K562 (cell line): ENCODE data around the gene FMOD. TPM values are rescaled to one million over a fixed set of nuclear protein-coding genes. Genes with fewer than 3 reads are reported as not detected.

Experiments
- BHLHE40 ChIP-seq: IDR thresholded peaks from 2 replicates; pipeline ENCODE4 v1.6.1; 2011; ENCODE audit warnings: low read length, improper control_type of control experiment
- BRF1 ChIP-seq: IDR thresholded peaks from 3 replicates; pipeline ENCODE4 v1.6.1; 2011; ENCODE audit warnings: borderline replicate concordance, mild to moderate bottlenecking; ENCODE audit not compliant: insufficient read length; ENCODE audit errors: extremely low read depth
- FOXK1 ChIP-seq: sonication (generic); formaldehyde crosslinking; IDR thresholded peaks from 2 replicates; pipeline ENCODE4 v1.8.0; 2022; ENCODE audit warnings: missing genetic modification reagents, mild to moderate bottlenecking, borderline replicate concordance
- GABPB2 ChIP-seq: fragments of 250-450 bp; sonication (Bioruptor Pico); conservative IDR thresholded peaks from 2 replicates; pipeline ENCODE4 v1.5.1; 2021; ENCODE audit warnings: mild to moderate bottlenecking
- HMGN3 ChIP-seq: IDR thresholded peaks from 2 replicates; pipeline ENCODE4 v1.6.1; 2011; ENCODE audit warnings: borderline replicate concordance, low read depth, mild to moderate bottlenecking, mixed read lengths, low read length; ENCODE audit not compliant: insufficient read length; ENCODE audit errors: extremely low read depth
- IRF1 ChIP-seq: sonication (generic); formaldehyde crosslinking; IDR thresholded peaks from 2 replicates; pipeline ENCODE4 v1.8.0; 2022; ENCODE audit warnings: missing genetic modification reagents, mild to moderate bottlenecking, borderline replicate concordance
- MLX ChIP-seq, 2 experiments: fragments of 450-650 bp in 1 of 2; sonication (generic) in 1 of 2; formaldehyde crosslinking; conservative IDR thresholded peaks; 2 replicates each; pipeline versions ENCODE4 v1.4.0 to v1.8.1; 2020 to 2022; ENCODE audit warnings: mild to moderate bottlenecking in 1 of 2, missing genetic modification reagents in 1 of 2
- NFE2 ChIP-seq: IDR thresholded peaks from 2 replicates; pipeline ENCODE4 v1.6.1; 2014; ENCODE audit warnings: antibody characterized with exemption, low read depth
- PHTF2 ChIP-seq: fragments of 250-450 bp; sonication (Bioruptor Pico); IDR thresholded peaks from 2 replicates; pipeline ENCODE4 v1.5.0; 2021; ENCODE audit warnings: mild to moderate bottlenecking
- POLR2AphosphoS5 ChIP-seq: IDR thresholded peaks from 2 replicates; pipeline ENCODE4 v1.6.1; 2011; ENCODE audit warnings: mild to moderate bottlenecking, low read depth, low read length, moderate library complexity; ENCODE audit not compliant: control insufficient read depth, insufficient read depth
- RBM25 ChIP-seq: fragments of 200-400 bp; formaldehyde crosslinking; IDR thresholded peaks from 2 replicates; pipeline ENCODE4 v1.6.1; 2018; ENCODE audit warnings: low read length, low read depth, moderate library complexity; ENCODE audit not compliant: severe bottlenecking
- SREBF2 ChIP-seq: sonication (generic); formaldehyde crosslinking; IDR thresholded peaks from 2 replicates; pipeline ENCODE4 v1.4.0; 2020; ENCODE audit warnings: mild to moderate bottlenecking, missing genetic modification reagents
- TCF15 ChIP-seq: fragments of 250-450 bp; sonication (Bioruptor Pico); IDR thresholded peaks from 2 replicates; pipeline ENCODE4 v1.8.0; 2022; ENCODE audit warnings: moderate library complexity, mild to moderate bottlenecking, inconsistent platforms
- THRB ChIP-seq: fragments of 450-650 bp; formaldehyde crosslinking; conservative IDR thresholded peaks from 2 replicates; pipeline ENCODE4 v1.4.0; 2022; ENCODE audit warnings: mild to moderate bottlenecking, missing genetic modification characterization
- TRIM24 ChIP-seq, 2 experiments: fragments of 450-650 bp; IDR thresholded peaks; 2 replicates each; pipeline ENCODE4 v1.6.1; 2016
- UBTF ChIP-seq, 2 experiments: IDR thresholded peaks; 2 replicates each; pipeline ENCODE4 v1.6.1; 2012; ENCODE audit warnings: improper control_type of control experiment in 2 of 2, low read depth in 2 of 2, low read length in 2 of 2, borderline replicate concordance in 1 of 2
- ZFX ChIP-seq: sonication (generic); formaldehyde crosslinking; IDR thresholded peaks from 2 replicates; pipeline ENCODE4 v1.8.0; 2022; ENCODE audit warnings: mild to moderate bottlenecking, missing genetic modification reagents, moderate library complexity
- ZNF175 ChIP-seq: fragments of 200-800 bp; sonication (Bioruptor generic); IDR thresholded peaks from 2 replicates; pipeline ENCODE4 v1.6.1; 2016; ENCODE audit warnings: low read depth, mild to moderate bottlenecking, missing genetic modification characterization, missing compliant biosample characterization
- ZNF224 ChIP-seq: sonication (generic); formaldehyde crosslinking; IDR thresholded peaks from 2 replicates; pipeline ENCODE4 v1.8.0; 2022; ENCODE audit warnings: mild to moderate bottlenecking, missing genetic modification reagents
- ZNF830 ChIP-seq: fragments of 250-450 bp; sonication (Bioruptor Pico); IDR thresholded peaks from 2 replicates; pipeline ENCODE4 v1.5.0; 2021; ENCODE audit warnings: mild to moderate bottlenecking
- polyA plus RNA-seq, 8 experiments: library from polyadenylated mRNA; depleted of rRNA in 4 of 8; stranded (reverse) in 5 of 8; unstranded in 3 of 8; fragments of >200 nt; fragmentation: Nextera tagmentation in 2 of 8; fragmentation: Illumina TruSeq in 1 of 8; extraction: Ambion mirVana in 2 of 8; extraction: Trizol in 1 of 8; gene quantifications; 2 replicates each; pipeline versions ENCODE4 v1.2.1 to v1.2.3, GENCODE V29; 2011 to 2014; ENCODE audit warnings: inconsistent platforms in 1 of 8, missing spikeins in 1 of 8
- total RNA-seq, 7 experiments: library from RNA; depleted of rRNA in 6 of 7; stranded (reverse); fragments of >200 nt in 6 of 7; fragmentation: Illumina TruSeq in 2 of 7; extraction: Trizol in 2 of 7; gene quantifications; 2 replicates each; pipeline versions ENCODE4 v1.2.1 to v1.2.3, GENCODE V29; 2011 to 2021; ENCODE audit warnings: low replicate concordance in 1 of 7

The FMOD gene
- total and polyA plus RNA-seq, 9 of the 15 experiments (the other 6 are each of a cell fraction or from before 2014, with no cell fraction given), result 0.03 to 0.13 (median 0.03) TPM; not detected in 6

- peak; percentile 41; the same call in 1 of the 2 replicates for TF ChIP-seq IRF1 (CRISPR knock-in tag)
- TF ChIP-seq ZNF830 (CRISPR knock-in tag), result 0 out of 2 replicates have a peak, but pooled peaks have one; percentile 4
- TF ChIP-seq BRF1, result no peak
- no peak for TF ChIP-seq BHLHE40
- peak; percentile 88 for TF ChIP-seq ZFX
- no peak; the same call in 1 of the 2 replicates for TF ChIP-seq NFE2
- no peak for TF ChIP-seq GABPB2 (CRISPR knock-in tag)
- TF ChIP-seq MLX (CRISPR knock-in tag; conservative IDR thresholded peaks at IDR 0.05), result 0 out of 4 replicates have a peak, but pooled peaks of 1 of the 2 experiments have one; percentile 77
- TF ChIP-seq FOXK1, result peak; percentile 93; the same call in 1 of the 2 replicates
- TF ChIP-seq THRB, result 0 out of 2 replicates have a peak, but pooled peaks have one; percentile 49
- TF ChIP-seq TCF15, result 0 out of 2 replicates have a peak, but pooled peaks have one; percentile 2
- peak; percentile 70 for TF ChIP-seq RBM25
- TF ChIP-seq POLR2AphosphoS5, result peak; percentile 76
- 0 out of 2 replicates have a peak, but pooled peaks have one; percentile 23 for TF ChIP-seq PHTF2 (CRISPR knock-in tag)
- 0 out of 2 replicates have a peak, but pooled peaks have one; percentile 63 for TF ChIP-seq ZNF175 (CRISPR knock-in tag)
- TF ChIP-seq UBTF (IDR thresholded peaks at IDR 0.05; ENCODE audit: borderline replicate concordance in 1 of 2, low read depth in 2 of 2, low read length in 2 of 2), result peak in 1 of 2 experiments; percentile 7; a peak in 2 of 4 replicates
- TF ChIP-seq SREBF2 (CRISPR knock-in tag), result no peak
- 0 out of 2 replicates have a peak, but pooled peaks have one; percentile 74 for TF ChIP-seq ZNF224 (CRISPR knock-in tag)
- peak in 1 of 2 experiments; percentile 47; a peak in 1 of 4 replicates for TF ChIP-seq TRIM24 (IDR thresholded peaks at IDR 0.05)
- peak; percentile 75 for TF ChIP-seq HMGN3
These were observed 45.8 kb downstream of the FMOD start, which contains the start of gene BTG2 (continued) for GRCh38 chr1:203304919-203305808.
